ENCODE results near the gene GPR162.

GPR162 gene

DNA sequence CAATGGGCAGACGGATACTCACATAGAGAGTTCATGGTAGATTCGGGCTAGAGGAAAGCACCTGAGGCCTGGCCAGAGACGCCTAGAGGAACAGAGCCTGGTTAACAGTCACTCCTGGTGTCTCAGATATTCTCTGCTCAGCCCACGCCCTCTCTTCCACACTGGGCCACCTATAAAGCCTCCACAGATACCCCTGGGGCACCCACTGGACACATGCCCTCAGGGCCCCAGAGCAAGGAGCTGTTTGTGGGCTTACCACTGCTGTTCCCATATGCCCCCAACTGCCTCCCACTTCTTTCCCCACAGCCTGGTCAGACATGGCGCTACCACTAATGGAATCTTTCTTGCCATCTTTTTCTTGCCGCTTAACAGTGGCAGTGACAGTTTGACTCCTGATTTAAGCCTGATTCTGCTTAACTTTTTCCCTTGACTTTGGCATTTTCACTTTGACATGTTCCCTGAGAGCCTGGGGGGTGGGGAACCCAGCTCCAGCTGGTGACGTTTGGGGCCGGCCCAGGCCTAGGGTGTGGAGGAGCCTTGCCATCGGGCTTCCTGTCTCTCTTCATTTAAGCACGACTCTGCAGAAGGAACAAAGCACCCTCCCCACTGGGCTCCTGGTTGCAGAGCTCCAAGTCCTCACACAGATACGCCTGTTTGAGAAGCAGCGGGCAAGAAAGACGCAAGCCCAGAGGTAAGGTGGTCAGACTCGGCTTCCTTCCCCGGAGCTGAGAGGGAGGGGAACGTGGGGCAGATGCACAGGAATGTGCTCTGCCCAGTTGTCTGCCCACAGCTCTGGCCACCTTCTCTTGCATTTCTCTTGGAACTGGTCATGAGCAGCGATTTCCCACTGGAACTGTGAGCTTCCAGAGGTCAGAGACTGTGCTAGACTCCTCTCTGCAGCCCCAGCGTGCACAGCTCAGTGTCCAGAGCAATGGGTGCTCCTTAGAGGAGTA, 32.4 kb upstream of the GPR162 start, which contains the start of gene CD4:
TSS of gene CD4 (plus strand) at position 557 of the 953 bp plus-strand sequence. CDS start 10,611 bp downstream, outside the sequence.
- TF ChIP-seq TAF1 (IDR thresholded peaks at IDR 0.05; ENCODE audit: borderline replicate concordance, insufficient read depth, low read length) (no peak), FOXP2 (optimal IDR thresholded peaks at IDR 0.05; ENCODE audit: borderline replicate concordance, extremely low read depth, extremely low read length, insufficient read depth) (no peak), POLR2AphosphoS5 (IDR thresholded peaks at IDR 0.05; ENCODE audit: low read depth, low read length) (no peak), SIN3A (IDR thresholded peaks at IDR 0.05; ENCODE audit: borderline replicate concordance, insufficient read depth, low read length) (no peak)
- TF ChIP-seq, protein P1, sequence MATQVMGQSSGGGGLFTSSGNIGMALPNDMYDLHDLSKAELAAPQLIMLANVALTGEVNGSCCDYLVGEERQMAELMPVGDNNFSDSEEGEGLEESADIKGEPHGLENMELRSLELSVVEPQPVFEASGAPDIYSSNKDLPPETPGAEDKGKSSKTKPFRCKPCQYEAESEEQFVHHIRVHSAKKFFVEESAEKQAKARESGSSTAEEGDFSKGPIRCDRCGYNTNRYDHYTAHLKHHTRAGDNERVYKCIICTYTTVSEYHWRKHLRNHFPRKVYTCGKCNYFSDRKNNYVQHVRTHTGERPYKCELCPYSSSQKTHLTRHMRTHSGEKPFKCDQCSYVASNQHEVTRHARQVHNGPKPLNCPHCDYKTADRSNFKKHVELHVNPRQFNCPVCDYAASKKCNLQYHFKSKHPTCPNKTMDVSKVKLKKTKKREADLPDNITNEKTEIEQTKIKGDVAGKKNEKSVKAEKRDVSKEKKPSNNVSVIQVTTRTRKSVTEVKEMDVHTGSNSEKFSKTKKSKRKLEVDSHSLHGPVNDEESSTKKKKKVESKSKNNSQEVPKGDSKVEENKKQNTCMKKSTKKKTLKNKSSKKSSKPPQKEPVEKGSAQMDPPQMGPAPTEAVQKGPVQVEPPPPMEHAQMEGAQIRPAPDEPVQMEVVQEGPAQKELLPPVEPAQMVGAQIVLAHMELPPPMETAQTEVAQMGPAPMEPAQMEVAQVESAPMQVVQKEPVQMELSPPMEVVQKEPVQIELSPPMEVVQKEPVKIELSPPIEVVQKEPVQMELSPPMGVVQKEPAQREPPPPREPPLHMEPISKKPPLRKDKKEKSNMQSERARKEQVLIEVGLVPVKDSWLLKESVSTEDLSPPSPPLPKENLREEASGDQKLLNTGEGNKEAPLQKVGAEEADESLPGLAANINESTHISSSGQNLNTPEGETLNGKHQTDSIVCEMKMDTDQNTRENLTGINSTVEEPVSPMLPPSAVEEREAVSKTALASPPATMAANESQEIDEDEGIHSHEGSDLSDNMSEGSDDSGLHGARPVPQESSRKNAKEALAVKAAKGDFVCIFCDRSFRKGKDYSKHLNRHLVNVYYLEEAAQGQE (IDR thresholded peaks at IDR 0.05; ENCODE audit: insufficient read depth in 1 of 2, low read depth in 2 of 2, low read length in 2 of 2): no peak

DNA sequence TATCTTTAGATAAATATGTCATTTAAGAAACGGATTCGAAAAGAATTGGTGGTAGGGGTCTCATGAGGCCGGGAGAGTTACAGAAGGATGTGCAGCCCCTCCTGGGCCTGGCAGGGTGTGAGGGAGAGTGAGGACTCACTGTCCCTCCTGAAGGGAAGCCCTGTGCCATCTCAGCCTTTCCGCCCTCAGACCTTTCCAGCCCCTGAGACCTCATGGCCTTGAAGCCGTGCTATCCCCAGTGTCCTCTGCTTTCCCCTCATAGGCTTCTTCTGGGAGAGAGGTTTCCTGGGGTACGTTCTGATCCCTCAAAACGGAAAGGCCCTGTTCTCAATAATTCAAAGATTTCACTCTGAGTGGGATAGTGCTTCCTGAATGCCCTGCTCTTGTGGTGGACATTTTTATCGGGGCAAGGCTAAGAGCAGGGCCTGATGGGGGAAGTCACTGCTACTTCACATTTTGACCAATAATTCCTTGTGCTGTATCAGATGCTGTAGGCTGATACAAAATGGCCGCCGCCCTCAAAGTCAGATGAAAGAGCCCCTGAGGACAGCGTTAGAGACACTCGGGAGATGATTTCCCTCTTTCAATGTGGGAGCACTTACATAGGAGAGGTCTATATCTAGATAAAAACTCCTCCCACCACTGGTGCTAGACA, 31.0 kb upstream of the GPR162 start:
- no peak for TF ChIP-seq POLR2AphosphoS5 (IDR thresholded peaks at IDR 0.05; ENCODE audit: low read depth, low read length)
- TF ChIP-seq, protein P1 (IDR thresholded peaks at IDR 0.05; ENCODE audit: insufficient read depth in 1 of 2, low read depth in 2 of 2, low read length in 2 of 2): no peak
- no peak for TF ChIP-seq SIN3A (IDR thresholded peaks at IDR 0.05; ENCODE audit: borderline replicate concordance, insufficient read depth, low read length)
- no peak for TF ChIP-seq TAF1 (IDR thresholded peaks at IDR 0.05; ENCODE audit: borderline replicate concordance, insufficient read depth, low read length)
- TF ChIP-seq FOXP2 (optimal IDR thresholded peaks at IDR 0.05; ENCODE audit: borderline replicate concordance, extremely low read depth, extremely low read length, insufficient read depth): no peak

- no peak for TF ChIP-seq FOXP2 (optimal IDR thresholded peaks at IDR 0.05; ENCODE audit: borderline replicate concordance, extremely low read depth, extremely low read length, insufficient read depth)
- TF ChIP-seq POLR2AphosphoS5 (IDR thresholded peaks at IDR 0.05; ENCODE audit: low read depth, low read length): no peak
- TF ChIP-seq SIN3A (IDR thresholded peaks at IDR 0.05; ENCODE audit: borderline replicate concordance, insufficient read depth, low read length): no peak
- no peak for TF ChIP-seq TAF1 (IDR thresholded peaks at IDR 0.05; ENCODE audit: borderline replicate concordance, insufficient read depth, low read length)
- TF ChIP-seq, protein P1 (IDR thresholded peaks at IDR 0.05; ENCODE audit: insufficient read depth in 1 of 2, low read depth in 2 of 2, low read length in 2 of 2): no peak
These were observed 29.6 kb upstream of the GPR162 start for GRCh38 chr12:6791931-6792520.

- TF ChIP-seq, protein P1 (IDR thresholded peaks at IDR 0.05; ENCODE audit: insufficient read depth in 1 of 2, low read depth in 2 of 2, low read length in 2 of 2): no peak
- TF ChIP-seq POLR2AphosphoS5 (IDR thresholded peaks at IDR 0.05; ENCODE audit: low read depth, low read length): no peak
These were observed 29.0 kb upstream of the GPR162 start for GRCh38 chr12:6792522-6793201.
